Neutrophil (primary cell): Measurements from ENCODE around the gene BAHCC1.

Experiments used
- H3K27ac ChIP-seq: fragments of 200-600 bp; sonication (generic); 2 replicates; pipeline ENCODE4 v1.5.1; 2016; ENCODE audit warnings: mild to moderate bottlenecking, moderate library complexity
- H3K27me3 ChIP-seq: fragments of 200-600 bp; sonication (generic); 2 replicates; pipeline ENCODE4 v1.6.0; 2016; ENCODE audit warnings: mild to moderate bottlenecking
- H3K36me3 ChIP-seq: fragments of 200-600 bp; sonication (generic); 2 replicates; pipeline ENCODE4 v1.5.1; 2017
- H3K4me1 ChIP-seq, 2 experiments: fragments of 200-600 bp in 1 of 2; sonication (generic) in 1 of 2; 1 replicate in 1 of 2; 2 replicates in 1 of 2; pipeline versions ENCODE4 v1.5.1 to v1.6.1; 2013 to 2016; ENCODE audit warnings: low read depth in 1 of 2, low read length in 1 of 2, mild to moderate bottlenecking in 1 of 2, moderate library complexity in 1 of 2; ENCODE audit not compliant: control insufficient read depth in 1 of 2, insufficient read depth in 1 of 2
- H3K4me3 ChIP-seq, 2 experiments: fragments of 200-600 bp in 1 of 2; sonication (generic) in 1 of 2; 1 replicate in 1 of 2; 2 replicates in 1 of 2; pipeline ENCODE4 v1.5.1; 2013 to 2016; ENCODE audit warnings: low read depth in 1 of 2, low read length in 1 of 2, mild to moderate bottlenecking in 1 of 2, moderate library complexity in 1 of 2
- H3K9me3 ChIP-seq: fragments of 200-600 bp; sonication (generic); 2 replicates; pipeline ENCODE4 v1.5.1; 2016
- CTCF ChIP-seq: fragments of 200-600 bp; sonication (generic); IDR thresholded peaks from 2 replicates; pipeline ENCODE4 v1.5.1; 2016; ENCODE audit warnings: antibody characterized with exemption

Gene BAHCC1

DNA sequence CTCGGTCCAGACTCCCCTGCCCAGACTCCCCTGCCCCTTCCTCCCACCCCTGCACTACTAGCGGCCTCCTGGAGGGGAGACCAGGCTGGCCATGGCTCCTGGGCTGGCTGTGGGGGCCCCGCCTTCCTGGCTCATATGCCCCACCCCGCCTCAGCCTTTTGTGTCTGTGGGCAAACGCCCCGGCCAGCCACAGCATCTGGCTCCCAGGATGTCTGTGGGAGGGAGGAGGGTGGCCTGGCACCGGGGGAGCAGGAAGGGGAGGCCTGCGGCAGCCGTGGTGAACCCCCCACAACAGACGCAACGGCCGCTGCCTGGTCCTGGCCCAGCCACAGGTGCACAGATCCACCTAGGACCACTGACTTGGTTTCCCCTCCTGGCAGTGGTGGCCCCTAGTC is 32.9 kb downstream of the BAHCC1 start:
- TF ChIP-seq CTCF = no peak
- Histone ChIP-seq H3K27me3 (peaks cover 68% of the 10 kb centered on the region), H3K36me3 (no peaks in the 10 kb centered on the region), H3K4me3 (no peak overlapping the region), H3K27ac (no peak overlapping the region), H3K9me3 (no peaks in the 10 kb centered on the region), H3K4me1 (peaks cover 28 to 44% of the 10 kb centered on the region in 2 experiments)

DNA sequence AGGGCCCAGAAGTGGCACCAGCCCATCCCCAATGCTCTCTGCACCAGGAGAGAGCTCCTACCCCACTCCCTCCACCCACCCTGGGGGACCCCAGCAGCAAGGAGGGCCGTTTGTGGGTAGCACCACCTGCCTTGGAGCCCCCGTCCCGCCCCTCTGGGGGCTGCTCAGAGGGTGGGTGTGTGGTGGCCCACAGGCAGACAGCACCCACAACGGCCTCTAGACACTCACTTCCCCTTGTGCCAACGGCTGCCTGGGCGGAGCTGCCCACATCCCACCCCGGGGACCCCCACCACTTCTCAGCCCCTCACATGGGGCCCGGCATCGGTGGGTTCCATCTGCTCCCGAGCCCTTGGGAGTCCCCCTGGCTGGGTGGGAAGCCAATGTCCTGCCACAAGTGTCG is 33.3 kb downstream of the BAHCC1 start:
- Histone ChIP-seq H3K4me3 (no peak overlapping the region), H3K27me3 (peaks cover 64% of the 10 kb centered on the region)

GRCh38 chr17:81428948-81429774 is 33.9 kb downstream of the BAHCC1 start:
- Histone ChIP-seq H3K27ac (no peak overlapping the region), H3K27me3 (peaks cover 57% of the 10 kb centered on the region), H3K36me3 (no peaks in the 10 kb centered on the region), H3K4me3 (no peak overlapping the region), H3K4me1 (peaks cover 28 to 41% of the 10 kb centered on the region in 2 experiments), H3K9me3 (no peaks in the 10 kb centered on the region)
- TF ChIP-seq CTCF = no peak

More for the DNA sequence above, 33.3 kb downstream of the BAHCC1 start:
- no peaks in the 10 kb centered on the region for H3K9me3 ChIP-seq
- peaks cover 28 to 41% of the 10 kb centered on the region in 2 experiments for H3K4me1 ChIP-seq
- no peak for TF ChIP-seq CTCF
- no peak overlapping the region for H3K27ac ChIP-seq
- H3K36me3 ChIP-seq = no peaks in the 10 kb centered on the region

DNA sequence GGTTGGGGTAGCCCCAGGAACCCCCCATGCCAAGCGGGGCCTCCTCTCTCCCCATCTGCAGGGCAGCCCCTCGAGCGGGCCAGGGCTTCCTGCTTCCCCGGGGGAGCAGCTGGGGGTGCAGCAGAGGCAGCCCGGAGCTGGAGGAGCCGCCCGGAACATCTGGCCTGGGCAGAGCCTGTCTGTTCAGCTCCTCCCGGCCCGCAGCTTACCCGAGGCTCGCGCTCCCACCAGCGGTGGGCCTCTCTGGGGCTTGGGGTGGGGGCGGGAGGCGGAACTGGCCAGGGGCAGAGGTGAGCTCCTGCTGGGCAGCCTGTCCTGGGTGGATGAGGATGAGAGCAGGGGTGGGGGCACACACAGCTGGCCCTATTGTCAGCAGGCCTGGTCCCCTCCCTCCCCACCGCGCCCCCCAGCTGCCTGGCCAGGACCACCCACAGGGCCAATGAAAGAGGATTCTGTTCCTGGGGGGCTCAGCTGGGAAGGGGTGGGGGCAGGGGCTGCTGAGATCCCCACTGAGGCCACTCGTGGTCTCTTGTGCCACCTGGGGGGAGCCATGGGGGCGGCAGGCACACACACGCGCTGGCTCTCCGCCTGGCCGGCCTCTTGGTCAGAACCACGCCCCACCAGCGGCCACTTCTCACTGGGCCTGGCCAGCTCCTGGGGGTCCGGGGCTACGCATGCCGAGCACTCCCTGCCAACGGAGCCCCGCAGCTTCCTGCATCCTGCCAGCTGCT is 34.7 kb downstream of the BAHCC1 start:
- H3K27me3 ChIP-seq = peaks cover 55% of the 10 kb centered on the region
- H3K9me3 ChIP-seq = no peaks in the 10 kb centered on the region
- peaks cover 28 to 41% of the 10 kb centered on the region in 2 experiments for H3K4me1 ChIP-seq
- H3K4me3 ChIP-seq = no peak overlapping the region
- no peak overlapping the region for H3K27ac ChIP-seq
- H3K36me3 ChIP-seq = no peaks in the 10 kb centered on the region
- TF ChIP-seq CTCF = no peak

DNA sequence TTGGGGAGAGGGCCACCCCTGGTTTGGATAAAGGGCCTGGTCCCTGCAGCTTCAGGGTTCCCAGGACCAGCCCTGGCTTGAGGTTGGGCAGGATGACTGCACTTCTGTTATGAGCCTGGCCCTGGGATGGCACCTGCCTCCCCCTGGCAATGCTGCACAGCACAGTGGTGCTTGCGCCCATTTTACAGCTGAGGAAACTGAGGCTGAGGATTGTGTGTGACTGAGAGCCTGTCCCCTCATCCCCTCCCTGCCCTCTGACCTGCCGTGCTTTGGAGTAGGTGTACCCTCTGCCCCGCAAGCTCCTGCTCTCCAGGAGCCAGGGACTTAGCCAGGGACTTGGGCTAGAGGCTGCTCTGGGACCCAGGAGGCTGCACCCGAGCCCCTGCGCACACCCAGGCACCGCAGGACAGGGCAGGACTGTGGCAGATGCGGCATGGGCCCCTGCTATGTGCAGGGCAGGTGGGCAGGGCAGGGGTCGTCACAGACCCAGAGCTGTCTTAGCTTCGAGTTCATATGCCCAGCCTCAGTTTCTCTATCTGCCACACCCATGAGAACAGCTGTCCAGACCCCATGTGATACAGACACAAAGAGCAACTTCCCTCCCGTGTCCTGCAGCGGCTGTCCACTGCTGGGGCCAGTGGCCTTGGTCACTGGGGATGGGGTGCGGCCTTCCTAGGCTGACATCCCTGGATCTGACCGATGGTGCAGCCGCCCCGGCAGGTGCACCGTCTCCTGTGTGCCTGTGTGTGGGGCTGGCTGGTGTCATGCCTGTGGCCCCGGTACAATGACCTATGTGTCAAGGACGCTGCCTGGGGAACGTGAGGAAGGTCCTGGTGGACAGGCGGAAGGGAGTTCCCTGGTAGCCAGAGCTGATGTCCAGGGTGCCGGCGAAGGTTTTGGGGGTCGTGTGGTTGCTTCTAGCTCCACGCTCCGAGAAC is 36.6 kb downstream of the BAHCC1 start:
- Histone ChIP-seq H3K27ac (no peak overlapping the region), H3K4me3 (no peak overlapping the region), H3K9me3 (no peaks in the 10 kb centered on the region), H3K4me1 (peaks cover 24 to 38% of the 10 kb centered on the region in 2 experiments), H3K36me3 (no peaks in the 10 kb centered on the region), H3K27me3 (peaks cover 46% of the 10 kb centered on the region)
- TF ChIP-seq CTCF = no peak
